Neuronal stem cell (in vitro differentiated cells): ENCODE data around the gene DLD.

ENCODE experiments used
- DNase-seq: peaks from one replicate; pipeline ENCODE4 v3.0.0-alpha.2; 2013; ENCODE audit warnings: low spot score
- H2AFZ ChIP-seq: one replicate; pipeline ENCODE4 v1.6.1; 2013; ENCODE audit warnings: mild to moderate bottlenecking, low read length, inconsistent platforms
- H2AK5ac ChIP-seq: 2 replicates; pipeline ENCODE4 v1.6.1; 2013; ENCODE audit warnings: low read depth, mild to moderate bottlenecking, inconsistent platforms, low read length, moderate library complexity, mixed read lengths
- H2BK120ac ChIP-seq: 2 replicates; pipeline ENCODE4 v1.6.1; 2013; ENCODE audit warnings: low read depth, mild to moderate bottlenecking, inconsistent platforms, low read length, moderate library complexity, mixed read lengths
- H2BK12ac ChIP-seq: one replicate; pipeline ENCODE4 v1.6.1; 2013; ENCODE audit warnings: low read length, inconsistent platforms
- H2BK15ac ChIP-seq: 2 replicates; pipeline ENCODE4 v1.6.1; 2013; ENCODE audit warnings: mild to moderate bottlenecking, low read length, inconsistent platforms, mixed read lengths
- H2BK5ac ChIP-seq: one replicate; pipeline ENCODE4 v1.6.1; 2013; ENCODE audit warnings: inconsistent platforms, mild to moderate bottlenecking, low read length, moderate library complexity
- H3K14ac ChIP-seq: one replicate; pipeline ENCODE4 v1.6.1; 2013; ENCODE audit warnings: low read length, inconsistent platforms
- H3K18ac ChIP-seq: 2 replicates; pipeline ENCODE4 v1.6.1; 2013; ENCODE audit warnings: low read length, inconsistent platforms
- H3K23ac ChIP-seq: 2 replicates; pipeline ENCODE4 v1.6.1; 2013; ENCODE audit warnings: low read depth, mild to moderate bottlenecking, mixed read lengths, low read length, inconsistent platforms; ENCODE audit not compliant: poor library complexity
- H3K27ac ChIP-seq: replicated peaks from 3 replicates; pipeline ENCODE4 v1.5.1; 2013; ENCODE audit warnings: low read length, inconsistent platforms
- H3K27me3 ChIP-seq, 3 experiments: 2 replicates each; pipeline ENCODE4 v1.6.1; 2013; ENCODE audit warnings: low read length in 3 of 3, mild to moderate bottlenecking in 2 of 3, inconsistent platforms in 1 of 3, low read depth in 1 of 3, mixed read lengths in 1 of 3, moderate library complexity in 1 of 3; ENCODE audit not compliant: control insufficient read depth in 3 of 3, insufficient read depth in 3 of 3
- H3K36me3 ChIP-seq, 2 donors: replicated peaks in 1 of 2; 2 replicates each; pipeline ENCODE4 v1.6.1; 2013; ENCODE audit warnings: low read length in 2 of 2; ENCODE audit not compliant: control insufficient read depth in 2 of 2, insufficient read depth in 2 of 2
- H3K4ac ChIP-seq: 2 replicates; pipeline ENCODE4 v1.6.1; 2013; ENCODE audit warnings: inconsistent platforms, mild to moderate bottlenecking, low read length, moderate library complexity
- H3K4me1 ChIP-seq, 2 donors: 1 replicate in 1 of 2; 2 replicates in 1 of 2; pipeline ENCODE4 v1.6.1; 2013; ENCODE audit warnings: low read length in 2 of 2, low read depth in 1 of 2; ENCODE audit not compliant: control insufficient read depth in 2 of 2, insufficient read depth in 1 of 2
- H3K4me2 ChIP-seq: one replicate; pipeline ENCODE4 v1.6.1; 2013; ENCODE audit warnings: mild to moderate bottlenecking, low read length, inconsistent platforms; ENCODE audit not compliant: insufficient read depth, poor library complexity, severe bottlenecking
- H3K4me3 ChIP-seq, 2 donors: 2 replicates each; pipeline ENCODE4 v1.5.1; 2013; ENCODE audit warnings: low read length in 2 of 2, mild to moderate bottlenecking in 2 of 2, inconsistent platforms in 1 of 2, moderate library complexity in 1 of 2
- H3K79me1 ChIP-seq: one replicate; pipeline ENCODE4 v1.6.1; 2013; ENCODE audit warnings: low read depth, mild to moderate bottlenecking, inconsistent platforms, low read length, moderate library complexity
- H3K9ac ChIP-seq: one replicate; pipeline ENCODE4 v1.6.1; 2013; ENCODE audit warnings: mild to moderate bottlenecking, low read depth, low read length, inconsistent platforms; ENCODE audit not compliant: poor library complexity
- H3K9me3 ChIP-seq, 2 donors: replicated peaks in 1 of 2; 2 replicates each; pipeline versions ENCODE3 to v1.6.1; 2013; ENCODE audit warnings: low read length in 2 of 2, mild to moderate bottlenecking in 2 of 2, inconsistent platforms in 1 of 2, low read depth in 1 of 2, mixed read lengths in 1 of 2, moderate library complexity in 1 of 2; ENCODE audit not compliant: control insufficient read depth in 2 of 2, insufficient read depth in 1 of 2
- H4K8ac ChIP-seq: one replicate; pipeline ENCODE4 v1.6.1; 2013; ENCODE audit warnings: low read depth, mild to moderate bottlenecking, inconsistent platforms, low read length, moderate library complexity
- H4K91ac ChIP-seq: one replicate; pipeline ENCODE4 v1.6.1; 2013; ENCODE audit warnings: low read length, low read depth, mild to moderate bottlenecking, inconsistent platforms; ENCODE audit not compliant: poor library complexity
- WGBS, 2 donors: extraction: QIAGEN DNeasy Blood & Tissue Kit; methylation state at CpG; one replicate each; pipeline ENCODE4 v1.1.7; 2013; ENCODE audit warnings: missing lambda C conversion rate in 2 of 2, mixed read lengths in 1 of 2; ENCODE audit not compliant: insufficient read length in 2 of 2, insufficient replicate concordance in 1 of 2; ENCODE audit errors: extremely low coverage in 2 of 2; 5-methylcytosine and 5-hydroxymethylcytosine counted together

Gene DLD

DNA sequence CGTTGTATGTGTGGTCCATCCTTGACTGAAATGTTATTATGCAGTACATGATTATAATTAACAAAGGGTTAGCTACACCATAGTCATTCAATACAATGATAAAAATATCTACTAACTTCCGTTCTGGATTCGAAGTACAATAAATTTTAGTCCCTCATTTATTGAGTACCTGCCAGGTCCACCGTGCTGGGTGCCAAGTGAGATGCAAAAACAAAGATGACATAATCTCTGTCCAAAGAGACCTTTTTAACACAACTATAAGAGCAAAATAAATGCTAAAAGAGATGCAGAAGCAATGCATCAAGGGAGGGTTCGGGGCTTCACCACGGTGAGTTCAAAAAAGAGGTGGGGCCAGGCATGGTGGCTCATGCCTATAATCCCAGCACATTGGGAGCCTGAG, 78.9 kb downstream of the DLD start:
- H2BK12ac ChIP-seq, result no peak overlapping the region
- H3K4ac ChIP-seq, result no peak overlapping the region

More for the DNA sequence above, 78.9 kb downstream of the DLD start:
- Histone ChIP-seq H3K27me3 (no peaks in the 10 kb centered on the region), H3K9ac (no peak overlapping the region), H3K23ac (no peak overlapping the region), H3K79me1 (no peaks in the 10 kb centered on the region), H3K4me1 (peaks cover 7 to 11% of the 10 kb centered on the region in 2 donors), H3K18ac (no peak overlapping the region), H3K9me3 (peaks cover 0 to 2% of the 10 kb centered on the region in 2 donors), H2BK5ac (no peak overlapping the region), H4K8ac (no peak overlapping the region), H3K4me3 (no peak overlapping the region), H3K36me3 (peaks cover 17 to 48% of the 10 kb centered on the region in 2 donors), H2BK15ac (no peak overlapping the region), H3K4me2 (no peak overlapping the region), H4K91ac (no peak overlapping the region), H2AFZ (no peak overlapping the region), H3K27ac (no peak overlapping the region), H3K14ac (no peak overlapping the region), H2BK120ac (no peak overlapping the region), H2AK5ac (no peak overlapping the region)
- no CpG with 5 or more reads among the region's 6 CpGs for WGBS, 2 donors
- no peak for DNase-seq
